Natural killer cell treated with Interleukin-12 subunit alpha and Interleukin-12 subunit beta and Interleukin-15 and Interleukin-18, amount 100 ng/mL, for 72 hours (primary cell): ENCODE measurements around the gene ANO4. TPM values are rescaled to one million over a fixed set of nuclear protein-coding genes. Genes with fewer than 3 reads are reported as not detected.
"Not testable (repeated sequence)": the region's sequence is repeated elsewhere in the genome, so short reads cannot be mapped to it uniquely, and the experiment has no call there.

Experiments used
- ATAC-seq, 2 donors: fragments of 150-1000 bp; cut with Tn5 transposase in 1 of 2; sonication (Bioruptor Pico), chemical (Tn5 transposase) in 1 of 2; 2 replicates each; pipeline ENCODE4 v1.10.0; 2021
- DNase-seq: peaks from one replicate; pipeline ENCODE4 v3.0.0; 2022; ENCODE audit warnings: low spot score
- H3K27ac Mint-ChIP-seq, 2 donors: 1 replicate in 1 of 2; 2 replicates in 1 of 2; pipeline ENCODE4 v1.8.0; 2022; ENCODE audit warnings: mixed read lengths in 2 of 2, mild to moderate bottlenecking in 1 of 2, moderate library complexity in 1 of 2
- H3K27me3 Mint-ChIP-seq, 2 donors: 1 replicate in 1 of 2; 2 replicates in 1 of 2; pipeline ENCODE4 v1.8.0; 2022; ENCODE audit warnings: mixed read lengths in 2 of 2
- H3K36me3 Mint-ChIP-seq: one replicate; pipeline ENCODE4 v1.8.0; 2022; ENCODE audit warnings: mixed read lengths
- H3K4me1 Mint-ChIP-seq, 2 donors: 1 replicate in 1 of 2; 2 replicates in 1 of 2; pipeline ENCODE4 v1.8.0; 2022; ENCODE audit warnings: low read depth in 2 of 2, mixed read lengths in 2 of 2, mild to moderate bottlenecking in 1 of 2
- H3K4me3 Mint-ChIP-seq: one replicate; pipeline ENCODE4 v1.8.0; 2022; ENCODE audit warnings: mixed read lengths
- H3K9me3 Mint-ChIP-seq: 2 replicates; pipeline ENCODE4 v1.8.0; 2022; ENCODE audit warnings: mixed read lengths
- total RNA-seq, 2 donors: library from RNA; stranded (reverse); gene quantifications; one replicate each; pipeline ENCODE4 v1.2.3, GENCODE V29; 2022

The ANO4 gene
- total RNA-seq, 2 donors from 2014 or later, result not detected

GRCh38 chr12:101111441-101111840, 316.9 kb downstream of the ANO4 start:
- ATAC-seq (no peak), DNase-seq (no peak)
- Mint-ChIP-seq H3K4me3 (no peak overlapping the region), H3K4me1 (no peaks in the 10 kb centered on the region), H3K27ac (no peak overlapping the region), H3K9me3 (peaks cover 11% of the 10 kb centered on the region), H3K27me3 (no peaks in the 10 kb centered on the region), H3K36me3 (no peaks in the 10 kb centered on the region)

- no peak for ATAC-seq
- Mint-ChIP-seq H3K36me3 (no peaks in the 10 kb centered on the region), H3K4me3 (no peak overlapping the region), H3K9me3 (peaks cover 3% of the 10 kb centered on the region), H3K27me3 (no peaks in the 10 kb centered on the region), H3K4me1 (no peaks in the 10 kb centered on the region), H3K27ac (no peak overlapping the region)
- DNase-seq, result no peak
Measured at GRCh38 chr12:101115326-101115725, 320.8 kb downstream of the ANO4 start.

- H3K4me3 Mint-ChIP-seq, result no peak overlapping the region
- H3K27me3 Mint-ChIP-seq, result no peaks in the 10 kb centered on the region
- H3K36me3 Mint-ChIP-seq, result no peaks in the 10 kb centered on the region
- ATAC-seq, result no peak
- H3K27ac Mint-ChIP-seq, result no peak overlapping the region
- no peaks in the 10 kb centered on the region for H3K4me1 Mint-ChIP-seq
- H3K9me3 Mint-ChIP-seq, result peaks cover 3% of the 10 kb centered on the region
- no peak for DNase-seq
Measured at GRCh38 chr12:101116911-101117310, 322.3 kb downstream of the ANO4 start.

GRCh38 chr12:101117842-101118241, 323.3 kb downstream of the ANO4 start:
- no peak overlapping the region for H3K27ac Mint-ChIP-seq
- peaks cover 3% of the 10 kb centered on the region for H3K9me3 Mint-ChIP-seq
- no peak for ATAC-seq
- H3K36me3 Mint-ChIP-seq, result no peaks in the 10 kb centered on the region
- no peak for DNase-seq
- H3K4me1 Mint-ChIP-seq, result no peaks in the 10 kb centered on the region
- no peak overlapping the region for H3K4me3 Mint-ChIP-seq
- H3K27me3 Mint-ChIP-seq, result no peaks in the 10 kb centered on the region

- peaks cover 7% of the 10 kb centered on the region for H3K9me3 Mint-ChIP-seq
- H3K36me3 Mint-ChIP-seq, result no peaks in the 10 kb centered on the region
- no peaks in the 10 kb centered on the region for H3K27me3 Mint-ChIP-seq
- H3K27ac Mint-ChIP-seq, result no peak overlapping the region
- no peak overlapping the region for H3K4me3 Mint-ChIP-seq
- ATAC-seq (no peak), DNase-seq (no peak)
- no peaks in the 10 kb centered on the region for H3K4me1 Mint-ChIP-seq
Measured at GRCh38 chr12:101127521-101128219, 333.1 kb downstream of the ANO4 start.

- H3K36me3 Mint-ChIP-seq, result not testable (repeated sequence)
Measured at GRCh38 chr12:101145777-101146431, 351.3 kb downstream of the ANO4 start.

GRCh38 chr12:101165319-101165718, 370.7 kb downstream of the ANO4 start:
- H3K4me3 Mint-ChIP-seq, result no peak overlapping the region
- no peaks in the 10 kb centered on the region for H3K4me1 Mint-ChIP-seq
- H3K36me3 Mint-ChIP-seq, result no peaks in the 10 kb centered on the region
- DNase-seq, result no peak
- H3K9me3 Mint-ChIP-seq, result peaks cover 2% of the 10 kb centered on the region
- no peak for ATAC-seq
- peaks cover 0 to 6% of the 10 kb centered on the region in 2 donors for H3K27me3 Mint-ChIP-seq
- H3K27ac Mint-ChIP-seq, result no peak overlapping the region

More at GRCh38 chr12:101145777-101146431, 351.3 kb downstream of the ANO4 start:
- DNase-seq, ATAC-seq, H3K27ac Mint-ChIP-seq, H3K27me3 Mint-ChIP-seq, H3K4me3 Mint-ChIP-seq, H3K9me3 Mint-ChIP-seq, H3K4me1 Mint-ChIP-seq: not testable (repeated sequence)

GRCh38 chr12:101166866-101167265, 372.3 kb downstream of the ANO4 start:
- no peaks in the 10 kb centered on the region for H3K4me1 Mint-ChIP-seq
- H3K9me3 Mint-ChIP-seq, result peaks cover 2% of the 10 kb centered on the region
- no peaks in the 10 kb centered on the region for H3K36me3 Mint-ChIP-seq
- H3K27me3 Mint-ChIP-seq, result peaks cover 0 to 6% of the 10 kb centered on the region in 2 donors
- DNase-seq (no peak), ATAC-seq (no peak)
- no peak overlapping the region for H3K27ac Mint-ChIP-seq
- H3K4me3 Mint-ChIP-seq, result no peak overlapping the region

- Mint-ChIP-seq H3K27me3 (peaks cover 0 to 6% of the 10 kb centered on the region in 2 donors), H3K4me3 (no peak overlapping the region), H3K4me1 (no peaks in the 10 kb centered on the region), H3K36me3 (no peaks in the 10 kb centered on the region), H3K9me3 (no peaks in the 10 kb centered on the region), H3K27ac (no peak overlapping the region)
- ATAC-seq (no peak), DNase-seq (no peak)
Measured at GRCh38 chr12:101168001-101168400, 373.4 kb downstream of the ANO4 start.

- H3K27ac Mint-ChIP-seq, result no peak overlapping the region
Measured at GRCh38 chr12:101172316-101172715, 377.7 kb downstream of the ANO4 start.

GRCh38 chr12:101173197-101173749, 378.7 kb downstream of the ANO4 start:
- H3K4me1 Mint-ChIP-seq, result no peaks in the 10 kb centered on the region
- ATAC-seq, result peak; percentile 28 to 44

More at GRCh38 chr12:101172316-101172715, 377.7 kb downstream of the ANO4 start:
- Mint-ChIP-seq H3K27me3 (peaks cover 0 to 14% of the 10 kb centered on the region in 2 donors), H3K36me3 (no peaks in the 10 kb centered on the region), H3K4me1 (no peaks in the 10 kb centered on the region), H3K4me3 (no peak overlapping the region), H3K9me3 (no peaks in the 10 kb centered on the region)
- ATAC-seq, result no peak
- no peak for DNase-seq

GRCh38 chr12:101174541-101174940, 380.0 kb downstream of the ANO4 start:
- ATAC-seq (no peak), DNase-seq (no peak)
- H3K27ac Mint-ChIP-seq, result no peak overlapping the region
- H3K9me3 Mint-ChIP-seq, result no peaks in the 10 kb centered on the region
- no peaks in the 10 kb centered on the region for H3K36me3 Mint-ChIP-seq
- H3K4me1 Mint-ChIP-seq, result no peaks in the 10 kb centered on the region
- peaks cover 0 to 14% of the 10 kb centered on the region in 2 donors for H3K27me3 Mint-ChIP-seq
- H3K4me3 Mint-ChIP-seq, result no peak overlapping the region

More at GRCh38 chr12:101173197-101173749, 378.7 kb downstream of the ANO4 start:
- H3K27me3 Mint-ChIP-seq, result peaks cover 0 to 14% of the 10 kb centered on the region in 2 donors
- no peak for DNase-seq
- no peaks in the 10 kb centered on the region for H3K36me3 Mint-ChIP-seq
- no peak overlapping the region for H3K4me3 Mint-ChIP-seq
- H3K27ac Mint-ChIP-seq, result no peak overlapping the region
- H3K9me3 Mint-ChIP-seq, result no peaks in the 10 kb centered on the region
